HEK293T (cell line): ENCODE results near the gene ERC1.

Experiments used
- CTCF ChIA-PET: fragments of 350-600 bp; formaldehyde crosslinking; extraction: SDS; loops from one replicate; lab custom pipeline; 2021; ENCODE audit warnings: antibody characterized with exemption, inconsistent platforms; lab: Yijun Ruan, JAX
- POLR2A ChIA-PET: fragments of 350-600 bp; formaldehyde crosslinking; extraction: SDS; loops from one replicate; lab custom pipeline; 2020; ENCODE audit warnings: antibody characterized with exemption, inconsistent platforms; lab: Yijun Ruan, JAX
- DNase-seq: peaks from one replicate; pipeline ENCODE4 v3.0.0; 2012; ENCODE audit warnings: mixed read lengths; ENCODE audit errors: extremely low spot score
- ARNT ChIP-seq: fragments of 450-650 bp; IDR thresholded peaks from 2 replicates; pipeline ENCODE4 v1.6.1; 2017; ENCODE audit warnings: mild to moderate bottlenecking
- BHLHE40 ChIP-seq: fragments of 450-650 bp; IDR thresholded peaks from 2 replicates; pipeline ENCODE4 v1.6.1; 2016; ENCODE audit warnings: mild to moderate bottlenecking, moderate library complexity, borderline replicate concordance
- CTBP1 ChIP-seq: fragments of 450-650 bp; IDR thresholded peaks from 2 replicates; pipeline ENCODE4 v1.6.1; 2016; ENCODE audit warnings: borderline replicate concordance
- ELF4 ChIP-seq: fragments of 450-650 bp; IDR thresholded peaks from 2 replicates; pipeline ENCODE4 v1.6.1; 2017; ENCODE audit warnings: antibody characterized with exemption
- FOXA1 ChIP-seq: fragments of 450-650 bp; IDR thresholded peaks from 2 replicates; pipeline ENCODE4 v1.6.1; 2016; ENCODE audit warnings: mild to moderate bottlenecking
- FOXK2 ChIP-seq: fragments of 450-650 bp; IDR thresholded peaks from 2 replicates; pipeline ENCODE4 v1.6.1; 2016; ENCODE audit warnings: mild to moderate bottlenecking
- FOXM1 ChIP-seq: fragments of 450-650 bp; IDR thresholded peaks from 2 replicates; pipeline ENCODE4 v1.6.1; 2017; ENCODE audit warnings: mild to moderate bottlenecking, borderline replicate concordance
- HDGF ChIP-seq: fragments of 450-650 bp; IDR thresholded peaks from 2 replicates; pipeline ENCODE4 v1.6.1; 2017; ENCODE audit warnings: antibody characterized with exemption, borderline replicate concordance
- L3MBTL2 ChIP-seq: fragments of 450-650 bp; conservative IDR thresholded peaks from 2 replicates; pipeline ENCODE4 v1.6.1; 2016; ENCODE audit warnings: mild to moderate bottlenecking
- LEF1 ChIP-seq: fragments of 450-650 bp; IDR thresholded peaks from 2 replicates; pipeline ENCODE4 v1.6.1; 2017; ENCODE audit warnings: mild to moderate bottlenecking, borderline replicate concordance
- NFRKB ChIP-seq: fragments of 450-650 bp; IDR thresholded peaks from 2 replicates; pipeline ENCODE4 v1.6.1; 2016; ENCODE audit warnings: mild to moderate bottlenecking, moderate library complexity
- PKNOX1 ChIP-seq: fragments of 450-650 bp; IDR thresholded peaks from 2 replicates; pipeline ENCODE4 v1.6.1; 2016
- SP1 ChIP-seq: fragments of 450-650 bp; IDR thresholded peaks from 2 replicates; pipeline ENCODE4 v1.6.1; 2017
- SUZ12 ChIP-seq: fragments of 450-650 bp; IDR thresholded peaks from 2 replicates; pipeline ENCODE4 v1.6.1; 2016; ENCODE audit warnings: mild to moderate bottlenecking
- TARDBP ChIP-seq: fragments of 450-650 bp; IDR thresholded peaks from 2 replicates; pipeline ENCODE4 v1.6.1; 2016
- ZNF384 ChIP-seq: fragments of 450-650 bp; IDR thresholded peaks from 2 replicates; pipeline ENCODE4 v1.6.1; 2016

The ERC1 gene

GRCh38 chr12:1502379-1502720, 511.3 kb downstream of the ERC1 start:
- POLR2A ChIA-PET: no interaction called here
- CTCF ChIA-PET: no interaction called here
- TF ChIP-seq SP1: no peak
- no peak for TF ChIP-seq NFRKB
- no peak for TF ChIP-seq FOXK2
- no peak for TF ChIP-seq SUZ12
- no peak for TF ChIP-seq ARNT
- no peak for TF ChIP-seq BHLHE40
- TF ChIP-seq PKNOX1: no peak
- no peak for TF ChIP-seq LEF1
- no peak for TF ChIP-seq HDGF
- TF ChIP-seq L3MBTL2: no peak
- no peak for TF ChIP-seq ZNF384
- TF ChIP-seq FOXA1: no peak
- TF ChIP-seq TARDBP: no peak
- TF ChIP-seq CTBP1: no peak
- TF ChIP-seq ELF4: no peak
- no peak for DNase-seq

GRCh38 chr12:1502831-1503230, 511.8 kb downstream of the ERC1 start:
- ChIA-PET CTCF (interaction anchor here (1.2 kb wide), 1 partner anchor 15 kb away, joined by 3 read pairs; no protein-coding TSS in a partner anchor), POLR2A (no interaction called here)
- TF ChIP-seq FOXA1 (no peak), LEF1 (no peak), NFRKB (no peak), FOXK2 (no peak), ELF4 (no peak), PKNOX1 (no peak), TARDBP (no peak), HDGF (no peak), FOXM1 (no peak), ARNT (no peak), SUZ12 (no peak), L3MBTL2 (no peak), ZNF384 (no peak), SP1 (no peak)
- DNase-seq: no peak

- CTCF ChIA-PET: interaction anchor here (1.2 kb wide), 1 partner anchor 14 kb away, joined by 3 read pairs; no protein-coding TSS in a partner anchor
- DNase-seq: no peak
- POLR2A ChIA-PET: no interaction called here
- no peak for TF ChIP-seq LEF1
- no peak for TF ChIP-seq FOXK2
- TF ChIP-seq ELF4: no peak
- TF ChIP-seq L3MBTL2: no peak
- no peak for TF ChIP-seq FOXA1
These were observed 512.3 kb downstream of the ERC1 start for GRCh38 chr12:1503281-1503711.

GRCh38 chr12:1504304-1504894, 513.4 kb downstream of the ERC1 start:
- CTCF ChIA-PET: no interaction called here
- no peak for DNase-seq

GRCh38 chr12:1504895-1505311, 513.9 kb downstream of the ERC1 start:
- TF ChIP-seq NFRKB (no peak), FOXK2 (no peak), BHLHE40 (no peak), FOXM1 (no peak), SP1 (no peak), LEF1 (no peak), ZNF384 (no peak)
- ChIA-PET CTCF (no interaction called here), POLR2A (no interaction called here)
- no peak for DNase-seq

More at GRCh38 chr12:1504304-1504894, 513.4 kb downstream of the ERC1 start:
- TF ChIP-seq ELF4 (no peak), LEF1 (no peak), SUZ12 (no peak), FOXM1 (no peak), FOXA1 (no peak), CTBP1 (no peak), ZNF384 (no peak), FOXK2 (no peak), BHLHE40 (no peak), TARDBP (no peak), HDGF (no peak), SP1 (no peak), NFRKB (no peak), L3MBTL2 (no peak), PKNOX1 (no peak), ARNT (no peak)
- POLR2A ChIA-PET: no interaction called here

- no peak for TF ChIP-seq SUZ12
- no peak for TF ChIP-seq NFRKB
- TF ChIP-seq L3MBTL2: no peak
- TF ChIP-seq BHLHE40: no peak
- TF ChIP-seq FOXA1: no peak
- no peak for TF ChIP-seq FOXM1
- no peak for TF ChIP-seq ARNT
- CTCF ChIA-PET: interaction anchor here (0.6 to 0.7 kb wide), 2 partner anchors 30 to 78 kb away, joined by 4 to 6 read pairs; no protein-coding TSS in a partner anchor
- no peak for DNase-seq
- POLR2A ChIA-PET: no interaction called here
These were observed 514.6 kb downstream of the ERC1 start for GRCh38 chr12:1505576-1505975.
